Measurements from ENCODE around the gene UQCR11. TPM values are rescaled to one million over a fixed set of nuclear protein-coding genes. Genes with fewer than 3 reads are reported as not detected.

Gene UQCR11
- total RNA-seq (2012; rRNA removed) (22.8 and 29.2 TPM in 2 replicates), polyA plus RNA-seq (2012; rRNA removed) (177 and 248 TPM in 2 replicates), Bru-seq, nascent RNA (percentile 80 among the genes with signal in this experiment), BruChase-seq, experiment 1, labeled RNA remaining after a 6-hour chase (percentile 87 among the genes with signal in this experiment), BruChase-seq, experiment 2, labeled RNA remaining after a 2-hour chase (percentile 76 among the genes with signal in this experiment)
- 116 and 122 TPM in 2 replicates for polyA plus RNA-seq (2012; cell fraction: cytosol; rRNA removed)
- 35.8 and 42.4 TPM in 2 replicates for polyA plus RNA-seq (2012; cell fraction: nucleus; rRNA removed; ENCODE audit: low replicate concordance)
- long read RNA-seq, transcript UQCR11-203 (3 exons, 1,324 nt): major isoform, 172 of 183 reads
- long read RNA-seq, partial matches to known transcripts: 7 of 183 reads
- long read RNA-seq, other reads (novel, unspliced or antisense): 2 of 183 reads

DNA sequence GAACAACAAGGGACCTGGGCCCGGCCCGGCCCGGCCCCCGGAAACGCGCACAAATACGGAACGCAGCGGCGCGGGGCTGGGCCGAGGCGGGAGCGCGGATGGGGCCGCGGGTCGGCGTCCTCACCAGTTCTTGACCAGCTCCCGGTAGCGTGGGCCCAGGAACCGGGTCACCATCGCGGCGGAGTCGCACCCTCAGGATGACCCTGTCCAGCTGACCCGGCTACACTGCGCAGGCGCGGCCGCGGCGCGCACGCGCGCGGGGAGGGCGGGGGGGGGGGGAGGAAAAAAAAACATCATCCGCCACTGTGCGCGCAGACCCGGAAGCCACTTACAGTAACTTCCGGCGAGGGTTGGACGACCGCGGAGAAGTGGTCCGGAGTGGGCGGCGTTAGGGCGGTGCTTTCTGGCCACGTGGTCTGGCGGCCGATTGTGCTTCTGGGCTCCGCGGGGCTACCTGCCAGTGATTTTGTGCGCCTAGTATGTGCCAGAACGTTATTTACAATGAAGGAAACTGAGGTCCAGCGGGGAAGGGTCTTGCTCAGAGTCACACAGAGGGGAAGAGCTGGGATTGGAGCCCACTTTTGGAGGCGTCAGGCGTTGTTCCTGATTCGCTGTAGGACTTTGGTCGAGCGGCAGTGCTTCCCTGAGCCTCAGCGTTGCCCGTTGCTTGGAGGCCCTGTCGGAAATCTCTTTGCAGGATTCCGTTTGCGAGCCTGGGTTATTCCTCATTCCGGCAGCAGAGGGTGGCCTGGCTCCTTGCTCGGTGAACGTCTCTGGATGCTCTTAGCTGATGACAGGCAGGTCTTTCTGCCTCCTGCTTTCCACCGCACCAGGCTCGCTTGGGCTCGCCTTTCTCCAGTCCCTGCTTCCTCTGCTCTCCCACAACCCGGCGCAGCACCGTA, at the start of gene UQCR11:
TSS of gene UQCR11 (minus strand) at position 227 of the 902 bp plus-strand sequence. CDS start at position 174, 53 bp downstream.
- Histone ChIP-seq H2BK15ac (ENCODE audit: low read depth, low read length) (no peak within 1 kb of the TSS), H3K9me1 (ENCODE audit: insufficient read depth, low read length) (0 out of 2 replicates have a peak, but pooled peaks cover 5% of the 10 kb centered on the region), H3K14ac (replicated peaks; ENCODE audit: low read depth, low read length) (peak within 1 kb of the TSS; percentile 95), H3K9ac (ENCODE audit: low read depth, low read length) (peak within 1 kb of the TSS; percentile 92), H2BK20ac (ENCODE audit: low read depth, low read length) (no peak within 1 kb of the TSS), H3K23ac (ENCODE audit: low read depth, low read length) (peak within 1 kb of the TSS; percentile 74), H3K9me3 (ENCODE audit: control insufficient read depth, insufficient read depth, low read length) (no peaks in the 10 kb centered on the region), H4K8ac (ENCODE audit: low read depth in 2 of 2, low read length in 2 of 2) (peak within 1 kb of the TSS; percentile 78 to 89), H3K79me1 (ENCODE audit: low read depth in 1 of 2, low read length in 2 of 2) (peaks cover 6 to 37% of the 10 kb centered on the region in 2 experiments; a peak in 3 of 4 replicates), H3K4me2 (ENCODE audit: low read depth, low read length) (peak within 1 kb of the TSS; percentile 90), H4K91ac (ENCODE audit: insufficient read depth, low read depth, low read length) (peak within 1 kb of the TSS; percentile 70), H2AK9ac (replicated peaks; ENCODE audit: low read depth, low read length, poor library complexity) (peak within 1 kb of the TSS; percentile 96), H3K36me3 (ENCODE audit: control insufficient read depth, insufficient read depth, low read length) (peaks cover 11% of the 10 kb centered on the region), H3K18ac (ENCODE audit: low read depth, low read length) (peak within 1 kb of the TSS; percentile 8; the same call in 1 of the 2 replicates), H2BK5ac (ENCODE audit: low read depth, low read length, poor library complexity, severe bottlenecking) (peak within 1 kb of the TSS; percentile 82), H3K4me3 (ENCODE audit: insufficient read depth, low read depth, low read length) (peak within 1 kb of the TSS; percentile 82), H3K27me3 (ENCODE audit: control insufficient read depth, insufficient read depth, low read length) (no peaks in the 10 kb centered on the region), H3K4ac (ENCODE audit: low read depth, low read length) (peak within 1 kb of the TSS; percentile 80), H3K4me1 (ENCODE audit: control insufficient read depth, insufficient read depth, low read length) (peaks cover 2% of the 10 kb centered on the region; the same call in 1 of the 2 replicates), H3K27ac (ENCODE audit: insufficient read depth, low read length) (peak within 1 kb of the TSS; percentile 89), H2BK120ac (ENCODE audit: low read depth, low read length) (peak within 1 kb of the TSS; percentile 21; the same call in 1 of the 2 replicates), H2AFZ (replicated peaks; ENCODE audit: low read length, poor library complexity) (peak within 1 kb of the TSS; percentile 95), H4K5ac (ENCODE audit: low read depth, low read length) (peak within 1 kb of the TSS; percentile 62), H2AK5ac (ENCODE audit: low read depth, low read length) (peak within 1 kb of the TSS; percentile 88), H4K20me1 (ENCODE audit: insufficient read depth, low read length) (peaks cover 29% of the 10 kb centered on the region), H3K56ac (ENCODE audit: extremely low read depth, insufficient read depth, low read length) (peak within 1 kb of the TSS; percentile 94)
- DNase-seq (peak; percentile 96), ATAC-seq (ENCODE audit: low read depth) (peak; percentile 90)
- in situ Hi-C loops (cut with MboI; ENCODE audit: low sequenced_read_pairs): no loop called here
- WGBS, 2 experiments (ENCODE audit: extremely low coverage in 2 of 2, insufficient read length in 1 of 2): 1% methylated on average over 28 of the region's 79 CpGs; no CpG with 5 or more reads in 1 of the 2 experiments
- BruUV-seq (replicated peaks): no TSS peak
- ChIA-PET CTCF (no interaction called here), POLR2A (ENCODE audit: unreplicated experiment) (no interaction called here)
- dilution Hi-C loops (cut with HindIII; ENCODE audit: low sequenced_read_pairs, unreplicated experiment): no loop called here
- intact Hi-C loops (cut with micrococcal nuclease): loop anchor here (2.0 to 10.0 kb wide), 3 partner anchors 45 to 189 kb away; no protein-coding TSS in a partner anchor
- TF ChIP-seq NFE2L2 (IDR thresholded peaks at IDR 0.05; ENCODE audit: low read depth, low read length): no peak
- peak; percentile 73 for TF ChIP-seq RAD21 (IDR thresholded peaks at IDR 0.05; ENCODE audit: low read length)
- TF ChIP-seq, protein P1, sequence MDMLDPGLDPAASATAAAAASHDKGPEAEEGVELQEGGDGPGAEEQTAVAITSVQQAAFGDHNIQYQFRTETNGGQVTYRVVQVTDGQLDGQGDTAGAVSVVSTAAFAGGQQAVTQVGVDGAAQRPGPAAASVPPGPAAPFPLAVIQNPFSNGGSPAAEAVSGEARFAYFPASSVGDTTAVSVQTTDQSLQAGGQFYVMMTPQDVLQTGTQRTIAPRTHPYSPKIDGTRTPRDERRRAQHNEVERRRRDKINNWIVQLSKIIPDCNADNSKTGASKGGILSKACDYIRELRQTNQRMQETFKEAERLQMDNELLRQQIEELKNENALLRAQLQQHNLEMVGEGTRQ (IDR thresholded peaks at IDR 0.05; ENCODE audit: low read depth, low read length): peak; percentile 94
- TF ChIP-seq POLR2A (IDR thresholded peaks at IDR 0.05; ENCODE audit: low read depth, low read length): no peak
- no peak for TF ChIP-seq FOS (IDR thresholded peaks at IDR 0.05; ENCODE audit: low read depth, low read length)
- peak; percentile 60 for TF ChIP-seq SMC3 (IDR thresholded peaks at IDR 0.05; ENCODE audit: low read depth, low read length)
- TF ChIP-seq BHLHE40 (IDR thresholded peaks at IDR 0.05; ENCODE audit: low read depth, low read length): no peak
- TF ChIP-seq RFX5 (IDR thresholded peaks at IDR 0.05; ENCODE audit: low read depth, low read length): no peak
- no peak for TF ChIP-seq MAFK (IDR thresholded peaks at IDR 0.05; ENCODE audit: low read depth, low read length)
- TF ChIP-seq MXI1 (IDR thresholded peaks at IDR 0.05; ENCODE audit: borderline replicate concordance, low read depth, low read length): peak; percentile 73; the same call in 1 of the 2 replicates
- TF ChIP-seq MAZ (IDR thresholded peaks at IDR 0.05; ENCODE audit: borderline replicate concordance, low read depth, low read length): peak; percentile 40; the same call in 1 of the 2 replicates
- TF ChIP-seq RCOR1 (IDR thresholded peaks at IDR 0.05; ENCODE audit: insufficient replicate concordance, low read length): no peak
- TF ChIP-seq CEBPB (IDR thresholded peaks at IDR 0.05; ENCODE audit: low read depth, low read length): no peak
- no peak for TF ChIP-seq CHD1 (IDR thresholded peaks at IDR 0.05; ENCODE audit: low read depth, low read length)

All from IMR-90 (cell line).